Epithelial cell of esophagus (primary cell): ENCODE data around the gene MYLK2.

ENCODE experiments used
- DNase-seq: peaks from one replicate; pipeline ENCODE4 v3.0.0; 2010; ENCODE audit warnings: low read depth
- H3K4me3 ChIP-seq: 2 replicates; pipeline ENCODE4 v1.5.1; 2011; ENCODE audit warnings: mild to moderate bottlenecking, low read length, control low read depth
- CTCF ChIP-seq: IDR thresholded peaks from 2 replicates; pipeline ENCODE4 v1.5.1; 2011; ENCODE audit warnings: low read depth, mild to moderate bottlenecking, low read length, control low read depth, inconsistent platforms; ENCODE audit not compliant: insufficient read depth; ENCODE audit errors: missing control alignments

The MYLK2 gene

DNA sequence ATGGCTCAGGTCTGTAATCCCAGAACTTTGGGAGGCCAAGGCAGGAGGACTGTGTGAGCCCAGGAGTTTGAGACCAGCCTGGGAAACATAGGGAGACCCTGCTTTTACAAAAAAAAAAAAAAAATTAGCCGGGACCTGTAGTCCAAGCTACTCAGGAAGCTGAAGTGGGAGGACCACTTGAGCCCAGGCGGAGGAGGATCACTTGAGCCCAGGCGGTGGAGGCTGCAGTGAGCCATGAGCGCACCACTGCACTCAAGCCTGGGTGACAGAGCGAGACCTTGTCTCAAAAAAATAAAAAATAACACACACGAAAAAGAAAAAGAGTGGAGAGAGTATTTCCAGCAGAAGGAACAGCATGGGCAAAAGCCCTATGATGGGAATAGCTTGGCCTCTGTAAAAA is 53.2 kb downstream of the MYLK2 start:
- no peak overlapping the region for H3K4me3 ChIP-seq
- no peak for TF ChIP-seq CTCF
- no peak for DNase-seq

DNA sequence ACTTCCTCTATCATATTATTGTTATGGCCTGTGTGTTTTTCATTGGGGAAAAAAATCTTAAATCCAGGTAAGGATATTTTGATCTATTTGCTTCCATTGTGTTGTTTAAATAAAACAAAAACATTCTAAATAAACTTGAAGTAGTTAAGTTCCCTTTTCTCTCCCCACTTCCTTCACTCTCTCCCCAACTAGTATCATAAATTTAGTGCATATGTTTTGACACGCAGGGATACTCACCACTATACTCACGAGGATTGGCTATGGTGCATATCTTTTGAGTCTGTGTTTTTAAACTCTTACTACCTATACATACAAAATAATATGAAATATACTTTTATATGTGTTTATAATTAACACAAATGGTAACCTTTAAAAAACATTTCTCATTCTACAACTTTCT is 56.5 kb downstream of the MYLK2 start:
- TF ChIP-seq CTCF: no peak
- no peak for DNase-seq
- H3K4me3 ChIP-seq: no peak overlapping the region

- no peak for TF ChIP-seq CTCF
- H3K4me3 ChIP-seq: no peak overlapping the region
- DNase-seq: no peak
Measured at GRCh38 chr20:31877684-31878083, 58.5 kb downstream of the MYLK2 start.

- TF ChIP-seq CTCF: peak; percentile 26
- peak overlapping the region; percentile 74 for H3K4me3 ChIP-seq
- DNase-seq: peak; percentile 95
Measured at GRCh38 chr20:31879143-31879987, 60.2 kb downstream of the MYLK2 start.

DNA sequence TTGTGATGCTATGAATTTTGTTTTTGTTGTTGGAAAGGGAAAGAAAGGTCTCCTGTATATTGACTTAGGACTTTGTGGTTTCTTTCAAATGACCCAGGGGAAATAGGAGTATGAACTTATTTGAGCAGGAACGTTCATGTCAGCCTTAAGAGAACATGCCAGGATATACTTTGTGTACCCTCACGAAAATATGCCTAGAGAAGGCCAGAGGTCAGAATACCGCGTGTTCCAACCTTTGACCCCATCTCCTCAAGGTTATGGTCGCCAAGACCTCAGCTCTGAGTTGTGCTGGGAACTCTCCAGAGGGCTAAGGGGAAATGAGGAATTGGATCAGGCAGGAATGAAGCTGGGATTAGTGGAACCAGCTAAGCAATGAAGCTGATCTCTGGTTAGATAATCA is 62.8 kb downstream of the MYLK2 start:
- no peak for TF ChIP-seq CTCF
- no peak overlapping the region for H3K4me3 ChIP-seq
- no peak for DNase-seq

GRCh38 chr20:31883829-31884228 is 64.7 kb downstream of the MYLK2 start:
- no peak for TF ChIP-seq CTCF
- no peak overlapping the region for H3K4me3 ChIP-seq
- DNase-seq: no peak
